Measurements from ENCODE around the gene DCXR.

DCXR gene

GRCh38 chr17:82021107-82021899 is 16.2 kb downstream of the DCXR start:
- peak; percentile 79 for DNase-seq

DNA sequence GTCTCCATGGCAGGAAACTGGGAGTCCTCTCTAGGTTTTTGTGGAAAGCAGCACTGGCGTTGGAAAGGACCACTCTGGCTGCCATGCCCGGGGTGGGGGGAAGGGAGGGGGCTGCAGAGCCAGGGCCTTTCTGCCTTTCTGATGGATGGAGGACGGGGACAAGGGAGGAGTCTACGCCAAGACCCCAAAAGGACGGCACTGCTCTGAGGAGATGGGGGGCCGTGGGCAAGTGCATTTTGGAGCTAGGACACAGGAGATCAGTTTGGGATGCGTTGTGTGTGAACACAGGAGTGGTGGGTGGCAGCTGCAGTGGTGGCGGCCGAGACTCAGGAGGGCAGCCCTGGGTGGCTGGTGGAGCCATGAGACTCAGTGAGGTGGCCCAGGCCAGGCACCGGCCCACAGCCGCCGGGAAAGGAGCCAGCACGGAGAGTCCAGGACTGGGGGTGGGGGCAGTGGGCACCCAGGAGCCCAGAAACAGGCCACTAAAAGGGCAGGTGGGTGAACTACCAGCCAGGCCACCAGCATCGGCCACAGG is 16.9 kb downstream of the DCXR start:
- DNase-seq: no peak

DNA sequence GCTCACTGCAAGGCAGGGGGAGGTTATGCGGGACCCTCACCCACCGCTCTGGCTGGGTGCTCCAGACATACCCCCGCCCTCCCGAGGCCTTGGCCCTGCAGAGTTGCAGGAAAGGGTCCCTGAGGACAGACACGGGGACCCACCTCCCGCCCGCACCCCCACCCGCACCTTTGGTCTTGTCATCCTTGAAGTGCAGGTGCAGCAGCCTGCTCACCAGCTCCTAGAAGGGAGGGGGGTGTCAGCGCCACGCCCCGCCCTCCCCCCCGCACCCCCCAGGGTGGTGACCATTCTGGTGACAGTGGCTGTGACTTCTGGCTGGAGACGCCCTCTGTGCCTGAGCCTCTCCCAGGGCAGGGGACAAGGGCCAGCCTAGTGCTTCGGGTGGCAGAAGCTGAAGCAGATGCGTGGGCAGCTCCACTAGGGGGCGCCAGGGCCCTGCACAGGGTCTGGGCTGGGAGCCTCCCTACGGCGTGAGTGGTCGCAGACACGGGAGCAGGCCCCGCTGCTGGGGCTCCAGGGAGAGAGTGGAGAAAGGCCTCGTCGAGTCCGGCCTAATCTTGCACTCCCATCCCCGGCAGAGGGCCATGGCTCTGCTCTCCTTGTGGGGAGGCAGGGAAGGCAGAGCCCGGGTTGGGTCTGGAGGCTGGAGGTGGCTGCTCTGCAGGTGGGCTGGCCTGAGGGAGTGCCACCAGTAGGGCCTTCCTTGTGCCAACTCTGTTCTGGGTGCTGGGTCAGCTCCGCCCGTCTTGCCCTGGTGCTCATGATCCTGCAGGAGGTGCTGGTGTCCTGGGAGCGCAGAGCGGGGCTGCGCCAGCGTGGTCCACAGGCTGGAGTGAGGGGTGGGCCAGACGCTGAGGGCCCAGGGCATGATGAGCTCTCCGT is 17.6 kb downstream of the DCXR start:
- peak; percentile 72 for DNase-seq

- no peak for DNase-seq
Observed at GRCh38 chr17:82018989-82019689, 18.4 kb downstream of the DCXR start.

DNA sequence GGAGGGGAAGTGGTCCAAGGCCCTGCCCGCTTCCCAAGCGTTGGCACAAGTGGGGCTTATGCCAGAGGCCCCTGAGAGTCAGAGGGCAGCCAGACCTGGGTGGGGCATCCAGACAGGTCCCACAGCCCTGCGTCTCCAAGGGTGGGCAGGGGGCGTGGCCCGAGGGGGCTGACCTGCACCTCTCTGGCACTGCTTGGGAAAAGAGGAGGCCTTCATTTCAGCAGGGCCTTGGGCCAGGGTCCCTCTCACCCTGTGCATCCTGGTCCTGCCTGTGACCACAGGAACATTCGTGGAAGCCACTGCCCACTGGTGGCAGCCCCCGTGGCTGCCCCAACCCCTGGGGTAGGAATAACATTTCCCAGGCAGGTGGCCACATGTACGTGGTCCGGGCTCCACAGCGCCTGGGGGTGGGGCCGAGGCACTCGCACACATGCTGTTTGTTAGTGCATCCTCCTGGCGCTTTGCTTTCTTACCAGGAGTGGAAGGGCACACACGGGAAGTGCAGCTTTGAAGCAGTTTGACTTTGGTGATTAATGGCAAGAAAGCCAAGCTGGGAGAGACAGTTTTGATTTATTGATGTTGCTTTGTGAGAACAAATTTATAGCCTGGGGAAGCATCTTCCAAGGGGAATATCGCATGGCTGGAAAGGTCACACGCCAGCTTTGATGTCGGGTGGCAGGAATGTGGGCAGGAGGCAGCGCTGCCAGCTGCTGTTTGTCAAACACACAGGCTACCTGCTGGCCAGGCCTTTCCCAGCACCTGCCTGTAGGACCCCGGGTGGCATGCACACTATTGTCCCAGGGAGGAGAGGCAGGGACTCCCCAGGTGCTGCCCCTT is 19.1 kb downstream of the DCXR start:
- DNase-seq: no peak

GRCh38 chr17:82017612-82018151 is 19.8 kb downstream of the DCXR start:
- DNase-seq: no peak

- no peak for DNase-seq
Observed at GRCh38 chr17:82016875-82017459, 20.5 kb downstream of the DCXR start.

- DNase-seq: no peak
Observed at GRCh38 chr17:82016061-82016874, 21.2 kb downstream of the DCXR start.

GRCh38 chr17:82015311-82015971 is 22.1 kb downstream of the DCXR start:
- DNase-seq: peak; percentile 42

- no peak for DNase-seq
Observed at GRCh38 chr17:82014971-82015310, 22.6 kb downstream of the DCXR start.

DNA sequence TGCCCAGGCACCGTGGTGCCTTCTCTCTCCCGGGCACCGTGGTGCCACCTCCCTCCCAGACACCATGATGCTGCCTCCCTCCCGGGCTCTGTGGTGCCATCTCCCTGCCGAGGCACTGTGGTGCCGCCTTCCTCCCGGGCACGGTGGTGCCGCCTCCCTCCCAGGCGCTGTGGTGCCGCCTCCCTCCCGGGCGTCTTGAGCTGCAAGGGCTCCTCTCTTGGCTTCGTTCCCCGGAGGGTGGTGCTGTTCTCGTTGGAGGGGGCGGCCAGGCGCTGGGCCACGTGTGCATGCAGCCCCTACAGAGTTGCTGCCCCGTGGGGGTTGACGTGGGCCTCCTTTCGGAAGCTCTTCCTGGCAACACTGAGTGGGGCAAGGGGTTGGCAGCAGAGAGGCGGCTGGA is 23.1 kb downstream of the DCXR start:
- DNase-seq: no peak

DNA sequence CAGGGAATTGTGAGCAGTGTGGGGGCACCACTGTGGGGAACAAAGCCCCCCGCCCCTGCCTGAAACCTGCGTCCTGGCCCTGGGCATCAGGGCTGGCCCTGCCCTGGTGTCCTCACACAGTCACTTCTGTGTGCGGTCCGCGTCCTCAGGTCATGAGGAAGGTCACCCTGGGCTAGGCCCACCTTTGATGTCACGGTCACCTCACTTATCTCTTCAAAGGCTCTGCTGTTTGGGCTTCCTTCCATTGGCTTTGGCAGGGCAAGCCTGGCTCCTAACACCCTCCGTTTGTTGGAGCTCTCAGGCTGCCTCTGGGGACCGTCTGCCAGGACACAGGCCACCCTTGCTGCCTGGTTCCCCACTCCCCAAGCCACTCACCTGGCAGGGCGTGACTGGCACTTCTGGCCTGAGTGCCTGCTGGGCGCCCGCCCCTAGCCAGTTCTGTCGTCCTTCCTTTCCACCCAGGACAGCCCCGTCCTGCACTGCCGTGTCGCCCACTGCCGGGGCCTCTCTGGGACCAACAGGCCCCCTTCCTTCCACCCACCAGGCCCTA is 23.6 kb downstream of the DCXR start:
- DNase-seq: no peak

DNA sequence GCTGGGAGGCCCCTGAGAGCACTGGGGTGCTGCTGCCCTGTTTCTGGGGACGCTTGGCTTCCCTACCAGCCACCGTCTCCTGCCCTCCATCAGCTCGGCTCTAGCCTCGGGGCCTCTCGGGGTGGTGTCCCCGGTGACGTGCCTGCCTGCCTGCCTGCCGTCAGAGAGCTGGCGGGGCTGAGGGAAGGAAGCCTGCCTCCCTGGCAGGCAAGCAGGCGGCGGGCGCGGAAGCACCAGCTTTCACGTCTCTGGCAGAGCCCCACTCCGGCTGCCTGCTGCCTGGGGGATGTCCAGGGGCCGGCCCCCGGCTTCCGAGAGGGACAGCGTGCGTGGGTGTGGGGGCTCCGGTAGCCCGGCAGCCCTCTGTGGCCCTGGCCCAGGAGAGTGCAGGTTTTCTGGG is 24.2 kb downstream of the DCXR start:
- DNase-seq: peak; percentile 49

DNA sequence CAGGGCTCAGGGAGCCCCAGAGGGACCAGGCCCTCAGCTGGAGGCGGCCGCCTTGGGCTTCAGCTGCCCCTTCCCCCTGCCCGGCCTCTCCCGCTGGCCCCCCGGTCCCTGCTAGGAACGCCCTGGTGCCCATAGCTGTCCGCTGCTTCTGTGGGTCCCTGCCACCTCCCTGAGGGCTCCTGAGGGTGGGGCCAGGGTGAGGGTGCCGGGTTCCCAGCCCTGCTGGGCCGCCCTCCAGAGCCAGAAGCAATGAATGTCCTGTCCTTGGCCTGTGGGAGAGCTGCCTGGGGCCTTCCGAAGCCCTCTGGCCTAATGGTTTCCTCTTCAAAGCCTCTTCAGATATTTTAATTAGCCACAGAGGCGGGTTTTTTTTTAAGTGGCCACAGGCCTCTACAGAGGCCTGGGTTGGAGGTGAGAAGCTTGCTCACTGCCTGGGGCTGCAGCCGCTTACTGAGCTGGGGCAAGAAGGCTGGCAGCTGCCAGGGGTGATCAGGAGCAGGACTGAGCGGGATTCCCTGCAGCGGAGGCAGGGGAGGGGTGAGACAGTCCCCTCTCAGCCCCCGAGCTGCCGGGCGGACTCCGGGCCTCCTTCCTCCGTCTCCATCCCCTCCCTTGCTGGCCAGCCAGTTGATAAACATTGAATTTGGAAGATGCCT is 24.7 kb downstream of the DCXR start:
- DNase-seq: peak; percentile 56

DNA sequence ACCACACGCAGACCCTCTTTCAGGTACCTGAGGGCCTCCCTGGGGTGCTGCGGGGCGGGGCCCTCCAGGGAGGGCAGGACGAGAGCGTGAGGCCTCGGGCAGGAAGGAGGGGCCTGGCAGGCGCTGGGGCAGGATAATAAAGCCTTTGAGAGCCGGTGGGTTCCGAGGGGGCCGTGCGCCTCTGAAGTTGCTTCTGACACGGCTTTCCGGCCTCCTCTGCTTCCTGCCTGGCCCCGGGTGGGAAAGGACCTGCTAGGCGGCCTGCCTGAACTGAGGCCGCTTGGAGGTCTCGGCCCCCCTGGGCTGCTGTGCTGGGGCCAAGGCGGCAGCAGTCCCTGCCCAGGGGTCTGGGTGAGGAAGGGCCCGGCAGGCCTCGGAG is 25.2 kb downstream of the DCXR start:
- DNase-seq: no peak

- DNase-seq: no peak
Observed at GRCh38 chr17:82011617-82012187, 25.8 kb downstream of the DCXR start.

DNA sequence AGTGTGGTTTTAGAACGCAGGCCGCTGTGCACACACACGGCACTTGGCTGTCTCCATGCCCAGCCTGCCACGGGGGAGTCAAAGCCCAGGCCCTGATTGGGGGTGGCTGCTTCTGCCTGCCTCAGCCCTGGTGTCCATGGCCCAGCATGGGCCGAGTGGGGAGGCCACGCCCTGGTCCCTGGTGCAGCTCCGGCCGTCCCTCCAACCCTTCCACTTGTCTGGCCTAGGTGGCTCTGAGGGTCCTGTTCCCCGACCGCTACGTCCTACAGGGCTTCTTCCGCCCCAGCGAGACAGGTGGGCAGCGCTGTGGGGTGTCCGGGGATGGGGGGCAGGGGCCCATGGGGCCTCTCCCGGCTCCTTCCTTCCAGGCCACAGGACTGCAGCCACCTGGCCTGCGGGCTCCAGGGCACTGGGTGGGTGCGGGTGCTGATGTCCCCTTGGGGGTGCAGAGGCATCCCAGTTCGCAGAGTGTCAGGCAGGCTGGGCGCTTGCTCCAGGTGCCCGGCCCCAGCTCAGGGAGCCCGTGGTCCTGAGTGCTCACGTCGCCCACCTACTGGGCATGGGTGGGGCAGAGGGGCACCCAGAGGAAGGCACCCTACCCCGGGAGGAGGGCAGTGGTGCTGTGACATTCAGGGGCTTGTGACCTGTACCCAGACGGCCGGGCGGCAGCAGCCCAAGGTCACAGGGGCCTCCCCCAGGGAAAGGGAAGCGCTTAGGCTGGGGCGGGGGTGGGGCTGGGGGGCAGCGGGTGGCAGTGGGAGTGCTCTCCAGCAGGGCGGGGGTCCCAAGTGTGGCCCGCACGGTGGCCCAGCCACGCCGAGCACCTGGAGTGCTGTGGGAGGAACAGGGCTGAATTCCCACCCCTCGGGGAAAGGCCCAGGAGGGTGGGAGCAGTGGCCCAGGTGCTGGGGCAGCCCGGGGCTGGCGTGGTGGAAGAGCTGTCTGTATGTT is 26.6 kb downstream of the DCXR start:
- DNase-seq: no peak

DNA sequence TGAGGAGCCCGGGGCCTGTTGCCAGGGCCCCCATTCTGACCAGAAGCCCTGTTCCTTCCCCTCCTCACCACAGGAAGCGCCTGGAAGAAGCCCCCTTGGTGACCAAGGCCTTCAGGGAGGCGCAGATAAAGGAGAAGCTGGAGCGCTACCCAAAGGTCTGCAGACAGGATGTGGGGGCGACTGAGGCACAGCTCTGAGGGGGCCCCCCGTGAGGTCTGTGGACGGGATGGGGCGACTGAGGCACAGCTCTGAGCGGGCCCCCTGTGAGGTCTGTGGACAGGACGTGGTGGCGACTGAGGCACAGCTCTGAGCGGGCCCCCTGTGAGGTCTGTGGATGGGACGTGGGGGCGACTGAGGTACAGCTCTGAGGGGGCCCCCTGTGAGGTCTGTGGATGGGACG is 28.1 kb downstream of the DCXR start:
- DNase-seq: no peak

Data from eye (tissue), 1 donor.